Ishikawa (cell line): Measurements from ENCODE around the gene ST3GAL5.

Experiments used
- EGR1 ChIP-seq: IDR thresholded peaks from 2 replicates; pipeline ENCODE4 v1.6.1; 2012
- EP300 ChIP-seq: IDR thresholded peaks from 2 replicates; pipeline ENCODE4 v1.6.1; 2012; ENCODE audit warnings: borderline replicate concordance
- FOXM1 ChIP-seq: IDR thresholded peaks from 2 replicates; pipeline ENCODE4 v1.6.1; 2012; ENCODE audit warnings: low read depth, borderline replicate concordance
- MAX ChIP-seq: IDR thresholded peaks from 2 replicates; pipeline ENCODE4 v1.6.1; 2012
- RAD21 ChIP-seq: IDR thresholded peaks from 2 replicates; pipeline ENCODE4 v1.6.1; 2012; ENCODE audit warnings: low read depth
- TCF12 ChIP-seq: IDR thresholded peaks from 2 replicates; pipeline ENCODE4 v1.6.1; 2012; ENCODE audit warnings: low read depth
- YY1 ChIP-seq: IDR thresholded peaks from 2 replicates; pipeline ENCODE4 v1.6.1; 2012; ENCODE audit warnings: low read depth
- ZBTB7A ChIP-seq: IDR thresholded peaks from 2 replicates; pipeline ENCODE4 v1.6.1; 2012; ENCODE audit warnings: low read depth
- TF ChIP-seq, protein P1 (sequence below): IDR thresholded peaks from 2 replicates; pipeline ENCODE4 v1.6.1; 2012; ENCODE audit warnings: low read depth, mild to moderate bottlenecking

DNA sequence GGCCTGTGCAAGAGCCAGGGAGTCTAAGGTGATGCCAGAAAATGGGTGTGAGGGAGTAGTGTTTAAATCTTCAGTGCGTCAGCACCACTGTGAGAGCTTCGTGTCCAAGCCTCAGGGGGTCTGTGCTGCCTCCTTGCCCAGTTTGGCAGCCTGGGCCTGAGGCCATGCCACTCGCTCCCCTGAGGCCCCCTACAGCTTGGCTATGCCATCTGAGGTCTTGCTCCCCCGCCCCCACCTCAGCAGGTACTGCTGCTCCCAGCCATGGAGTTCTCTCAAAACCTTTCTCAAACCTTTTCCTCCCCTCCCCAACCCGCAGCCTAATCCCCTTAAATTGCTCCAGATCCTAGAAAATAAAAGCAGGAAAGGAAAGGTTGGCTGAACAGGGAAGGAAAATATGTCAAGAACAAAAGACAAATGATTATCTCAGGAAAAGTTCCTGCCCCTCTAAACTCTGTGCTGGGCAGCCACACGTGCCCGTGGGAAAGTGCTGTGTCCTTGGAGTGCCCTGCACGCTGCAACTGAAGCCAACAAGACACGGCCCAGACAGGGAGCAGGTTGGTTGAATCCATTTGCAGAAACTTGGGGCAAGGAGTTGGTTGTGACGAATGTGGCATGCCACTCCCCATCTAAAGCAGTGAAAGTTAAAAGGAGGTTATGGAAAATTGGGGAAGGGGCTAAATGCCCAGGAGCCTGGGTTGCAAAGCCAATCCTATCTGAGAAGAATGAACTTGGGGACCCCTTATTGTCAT lies 73.8 kb downstream of the ST3GAL5 start:
- TF ChIP-seq, protein P1, sequence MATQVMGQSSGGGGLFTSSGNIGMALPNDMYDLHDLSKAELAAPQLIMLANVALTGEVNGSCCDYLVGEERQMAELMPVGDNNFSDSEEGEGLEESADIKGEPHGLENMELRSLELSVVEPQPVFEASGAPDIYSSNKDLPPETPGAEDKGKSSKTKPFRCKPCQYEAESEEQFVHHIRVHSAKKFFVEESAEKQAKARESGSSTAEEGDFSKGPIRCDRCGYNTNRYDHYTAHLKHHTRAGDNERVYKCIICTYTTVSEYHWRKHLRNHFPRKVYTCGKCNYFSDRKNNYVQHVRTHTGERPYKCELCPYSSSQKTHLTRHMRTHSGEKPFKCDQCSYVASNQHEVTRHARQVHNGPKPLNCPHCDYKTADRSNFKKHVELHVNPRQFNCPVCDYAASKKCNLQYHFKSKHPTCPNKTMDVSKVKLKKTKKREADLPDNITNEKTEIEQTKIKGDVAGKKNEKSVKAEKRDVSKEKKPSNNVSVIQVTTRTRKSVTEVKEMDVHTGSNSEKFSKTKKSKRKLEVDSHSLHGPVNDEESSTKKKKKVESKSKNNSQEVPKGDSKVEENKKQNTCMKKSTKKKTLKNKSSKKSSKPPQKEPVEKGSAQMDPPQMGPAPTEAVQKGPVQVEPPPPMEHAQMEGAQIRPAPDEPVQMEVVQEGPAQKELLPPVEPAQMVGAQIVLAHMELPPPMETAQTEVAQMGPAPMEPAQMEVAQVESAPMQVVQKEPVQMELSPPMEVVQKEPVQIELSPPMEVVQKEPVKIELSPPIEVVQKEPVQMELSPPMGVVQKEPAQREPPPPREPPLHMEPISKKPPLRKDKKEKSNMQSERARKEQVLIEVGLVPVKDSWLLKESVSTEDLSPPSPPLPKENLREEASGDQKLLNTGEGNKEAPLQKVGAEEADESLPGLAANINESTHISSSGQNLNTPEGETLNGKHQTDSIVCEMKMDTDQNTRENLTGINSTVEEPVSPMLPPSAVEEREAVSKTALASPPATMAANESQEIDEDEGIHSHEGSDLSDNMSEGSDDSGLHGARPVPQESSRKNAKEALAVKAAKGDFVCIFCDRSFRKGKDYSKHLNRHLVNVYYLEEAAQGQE = no peak
- TF ChIP-seq EGR1 = no peak
- no peak for TF ChIP-seq MAX
- TF ChIP-seq ZBTB7A = no peak
- TF ChIP-seq RAD21 = no peak
- TF ChIP-seq FOXM1 = no peak
- TF ChIP-seq EP300 = no peak
- TF ChIP-seq TCF12 = no peak
- TF ChIP-seq YY1 = no peak
